NCI-H510A treated with DMSO at 0.1 percent for 48 hours (cell line): ENCODE results near the gene RBMS3.
"Not testable (repeated sequence)": the region's sequence is repeated elsewhere in the genome, so short reads cannot be mapped to it uniquely, and the experiment has no call there.

Source experiments
- DNase-seq: peaks from one replicate; lab custom pipeline; 2025; lab: John Stamatoyannopoulos, UW

The RBMS3 gene

DNA sequence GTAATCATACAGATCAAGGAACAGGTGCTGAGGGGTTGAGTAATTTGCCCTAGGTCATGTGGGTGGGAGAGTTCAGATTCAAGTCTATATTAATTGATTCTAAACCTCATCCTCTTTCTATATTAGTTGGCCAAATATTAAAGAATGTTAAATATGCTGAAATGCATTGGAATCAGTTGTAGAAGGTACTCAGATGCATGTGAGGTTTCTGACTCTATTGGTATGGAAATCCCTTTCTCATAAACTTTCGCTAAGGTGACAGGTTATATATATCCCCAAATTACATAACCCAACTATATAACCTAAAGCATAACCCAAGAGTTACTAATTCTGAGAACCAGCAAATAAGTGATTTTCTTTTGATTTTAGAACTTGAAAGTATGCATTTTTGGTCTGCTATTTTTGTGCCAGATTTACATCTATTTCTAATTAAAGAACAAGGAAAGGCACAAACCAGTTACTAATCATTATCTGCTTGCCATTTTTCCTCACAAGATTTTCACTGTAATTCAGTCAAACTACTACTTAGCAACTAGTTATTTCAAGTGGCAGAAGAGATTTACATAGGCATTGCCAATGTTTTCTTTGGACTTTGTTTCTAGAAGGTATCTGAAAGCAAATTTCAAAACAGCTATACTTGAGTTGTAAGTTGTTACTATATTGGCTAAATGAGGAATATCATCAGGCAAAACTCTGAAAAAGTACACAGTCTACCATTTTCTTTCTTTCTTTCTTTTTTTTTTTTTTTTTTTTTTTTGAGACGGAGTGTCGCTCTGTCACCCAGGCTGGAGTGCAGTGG lies 201.3 kb downstream of the RBMS3 start:
- DNase-seq: no peak

DNA sequence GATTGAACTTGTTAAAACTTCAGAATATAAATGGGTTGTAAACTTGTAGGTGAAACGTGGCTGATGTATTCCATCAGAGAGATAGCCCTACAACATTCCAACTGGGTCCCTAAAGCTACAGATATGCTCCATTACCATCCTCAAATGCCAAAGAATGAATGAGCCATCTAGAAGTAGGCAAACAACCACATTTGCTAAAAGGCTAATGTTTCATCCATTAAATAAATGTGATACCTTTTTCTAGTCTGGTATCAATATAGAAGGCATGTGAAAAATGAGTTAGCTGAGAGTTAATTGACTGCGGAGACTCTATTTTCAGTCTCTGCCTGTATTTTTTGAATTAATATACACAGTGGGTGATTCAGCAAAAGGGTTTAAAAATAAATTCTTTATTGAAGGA lies 203.8 kb downstream of the RBMS3 start:
- DNase-seq: no peak

DNA sequence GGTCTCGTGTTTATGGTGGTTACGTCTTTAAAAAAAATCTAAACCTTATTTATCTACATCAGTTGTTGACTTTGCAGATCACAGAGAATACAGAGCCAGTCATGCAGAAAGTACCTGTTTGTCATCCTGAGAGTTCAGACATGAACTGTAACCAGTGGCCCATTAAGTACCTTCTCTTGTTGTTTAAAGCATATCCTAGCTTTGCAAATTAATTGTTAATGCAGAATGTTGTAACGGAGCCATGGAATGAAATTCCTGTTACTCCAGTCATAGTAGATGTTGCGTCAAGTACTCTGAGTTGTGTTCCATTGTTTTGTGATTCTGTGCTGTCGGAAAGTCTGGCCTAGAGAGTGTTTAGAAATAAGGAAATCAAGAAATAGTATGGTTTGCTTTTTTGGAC lies 205.2 kb downstream of the RBMS3 start:
- peak; percentile 73 for DNase-seq

DNA sequence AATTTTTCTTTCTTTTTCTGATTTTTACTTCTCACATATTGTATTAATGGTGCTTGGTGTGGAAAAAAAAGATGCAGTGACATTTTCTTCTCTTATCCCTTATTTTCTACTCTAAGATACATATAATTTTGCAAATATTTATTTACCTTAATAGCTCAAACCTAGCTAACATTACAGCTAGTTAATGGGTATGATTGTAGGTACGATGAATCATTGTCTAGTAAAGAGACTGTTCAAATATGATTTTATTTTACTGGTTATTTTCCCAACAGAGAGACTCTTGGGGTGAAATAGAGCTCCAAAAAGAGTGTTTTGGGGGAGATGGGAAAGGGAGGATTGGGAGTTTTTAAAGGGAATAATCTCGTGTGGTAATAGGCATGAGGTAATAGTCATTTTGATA lies 206.0 kb downstream of the RBMS3 start:
- DNase-seq: no peak

DNA sequence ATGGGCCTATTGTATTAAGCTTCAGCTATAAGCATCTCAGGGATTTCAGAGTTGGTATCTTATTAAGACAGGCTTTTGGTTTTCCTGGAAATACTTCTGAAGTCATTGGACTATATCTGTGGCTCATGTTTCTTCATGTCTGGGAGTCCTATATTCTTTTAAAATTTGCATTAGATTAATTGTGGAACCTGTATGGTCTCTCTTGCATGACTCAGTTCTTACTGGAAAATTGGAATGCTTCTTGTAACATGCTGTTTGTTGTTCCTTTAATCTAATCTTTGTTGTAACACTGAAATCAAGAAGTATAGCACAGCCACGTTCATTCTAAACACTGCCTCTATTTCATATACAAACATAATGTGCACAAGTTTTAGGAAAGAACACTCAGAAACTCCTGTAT lies 208.1 kb downstream of the RBMS3 start:
- DNase-seq: no peak

DNA sequence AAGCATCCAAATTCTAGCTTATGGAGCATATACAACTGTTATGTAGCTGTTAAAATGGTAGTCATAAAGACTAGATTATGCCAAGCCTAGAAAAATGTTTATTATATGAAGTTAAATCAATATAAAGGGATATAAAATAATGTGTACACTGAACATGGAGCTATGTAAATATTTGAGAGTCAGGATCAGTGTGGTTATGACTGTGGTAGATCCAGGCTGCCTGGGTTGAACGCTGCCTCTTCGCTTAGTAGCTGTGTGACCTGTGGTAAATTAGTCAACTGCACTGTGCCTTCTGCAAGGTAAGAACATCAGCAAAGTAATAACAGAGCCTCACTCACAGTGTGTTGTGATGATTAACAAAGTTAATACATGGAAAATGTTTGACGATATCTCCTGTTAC lies 212.2 kb downstream of the RBMS3 start:
- no peak for DNase-seq

DNA sequence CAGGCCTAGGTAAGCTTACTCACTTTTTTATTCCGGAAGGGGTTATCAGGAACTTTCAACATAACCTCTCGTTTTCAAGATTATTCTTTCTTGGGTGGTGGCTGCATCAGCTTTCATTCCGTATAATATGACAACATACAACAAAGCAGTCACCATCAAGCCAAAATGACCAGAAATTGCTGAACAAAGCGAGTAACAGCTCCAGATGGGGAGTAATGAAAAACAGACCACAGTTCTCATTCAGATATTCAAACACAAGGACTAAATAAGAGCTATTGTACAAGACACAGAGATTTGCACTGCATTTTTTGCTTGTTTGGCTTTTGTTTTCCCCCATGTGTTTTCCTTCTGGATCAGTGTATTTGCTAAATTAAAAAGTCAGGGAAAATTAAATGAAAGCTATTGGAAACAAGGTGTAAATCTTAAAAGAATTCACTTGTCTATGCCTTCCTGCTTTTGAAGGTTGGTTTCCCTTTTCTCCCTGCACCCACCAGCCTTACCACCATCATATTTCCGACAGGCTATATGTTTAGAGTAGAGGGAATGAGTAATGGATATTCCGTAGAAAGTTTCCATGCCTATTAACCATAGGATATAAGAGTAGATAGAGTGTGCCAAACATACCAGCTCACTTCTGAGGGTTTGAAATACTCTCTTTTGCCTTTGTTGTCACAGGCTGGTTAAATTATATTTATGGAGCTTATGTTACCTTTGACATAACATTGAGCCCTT lies 213.6 kb downstream of the RBMS3 start:
- DNase-seq: no peak

DNA sequence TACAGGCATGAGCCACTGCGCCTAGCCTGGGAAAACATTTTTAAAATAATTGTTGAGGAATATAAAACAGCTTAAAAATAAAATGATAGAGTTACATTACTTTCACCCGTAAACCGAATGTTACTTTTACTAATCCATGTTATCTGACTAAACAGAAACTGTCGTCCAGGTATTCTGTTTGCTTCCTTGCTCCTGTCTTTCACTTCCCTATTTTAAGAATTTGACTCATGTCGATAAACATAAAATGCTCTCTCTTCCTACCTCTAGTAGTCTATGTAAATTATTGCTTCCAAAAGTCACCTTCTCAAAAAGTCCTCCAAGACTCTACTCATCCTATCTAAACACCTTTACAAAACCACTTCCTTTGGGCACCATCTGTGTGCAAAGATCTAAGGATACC lies 216.4 kb downstream of the RBMS3 start:
- no peak for DNase-seq

DNA sequence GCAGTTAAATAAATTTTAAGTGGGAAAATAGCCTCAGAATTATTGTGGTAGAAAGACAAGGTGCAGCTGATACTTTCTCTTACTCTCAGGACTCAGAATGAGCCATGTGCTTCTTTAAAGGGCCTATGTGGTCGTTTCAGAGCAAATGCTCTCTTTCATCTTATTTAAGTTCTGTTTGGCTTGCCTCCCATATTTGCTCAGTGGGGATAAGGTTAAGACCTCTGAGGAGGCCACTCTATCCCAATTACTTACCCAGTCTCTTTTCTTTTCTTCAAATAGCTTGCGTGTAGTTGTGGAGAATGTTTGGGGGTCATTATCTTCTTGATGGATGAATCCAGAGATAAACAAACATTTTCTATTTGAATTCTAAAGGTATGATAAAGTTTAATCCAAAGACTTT lies 221.9 kb downstream of the RBMS3 start:
- no peak for DNase-seq

DNA sequence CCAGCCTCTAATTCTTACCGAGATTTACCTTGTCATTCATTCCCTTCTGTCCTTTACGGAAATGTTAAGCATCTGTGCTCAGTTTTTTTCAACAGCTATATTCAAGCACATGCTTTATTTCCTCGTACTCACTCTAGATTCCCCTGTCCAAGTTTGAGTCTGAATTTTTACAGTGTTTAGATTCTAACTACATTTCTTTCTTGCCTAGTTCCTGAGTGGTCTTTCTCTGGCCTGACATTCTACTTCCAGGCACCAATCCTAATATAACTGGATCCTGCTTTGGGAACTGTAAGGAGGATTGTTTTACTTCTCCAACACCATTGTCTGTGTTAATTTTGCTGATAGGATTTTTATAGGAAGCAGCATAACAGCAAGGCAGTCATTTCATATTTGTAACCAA lies 222.4 kb downstream of the RBMS3 start:
- no peak for DNase-seq

DNA sequence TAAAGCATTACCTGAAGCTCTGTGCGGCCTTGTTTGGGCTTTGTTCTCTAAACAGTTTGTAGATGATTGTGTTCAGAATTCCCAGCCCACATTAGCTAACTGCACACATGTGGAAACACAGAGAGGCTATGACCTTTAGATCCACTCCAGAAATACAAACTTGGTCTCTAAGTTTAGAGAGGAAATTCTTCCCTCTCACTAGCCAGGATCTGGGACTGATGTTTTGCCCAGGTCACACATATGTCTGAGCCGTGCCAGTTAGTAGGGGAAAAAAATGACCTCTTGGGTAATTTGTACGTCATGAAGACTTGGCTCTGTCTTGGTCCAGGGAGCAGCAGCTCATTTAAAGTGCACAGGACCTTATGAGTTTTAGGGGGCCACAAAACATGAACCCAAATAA lies 223.1 kb downstream of the RBMS3 start:
- DNase-seq: no peak

DNA sequence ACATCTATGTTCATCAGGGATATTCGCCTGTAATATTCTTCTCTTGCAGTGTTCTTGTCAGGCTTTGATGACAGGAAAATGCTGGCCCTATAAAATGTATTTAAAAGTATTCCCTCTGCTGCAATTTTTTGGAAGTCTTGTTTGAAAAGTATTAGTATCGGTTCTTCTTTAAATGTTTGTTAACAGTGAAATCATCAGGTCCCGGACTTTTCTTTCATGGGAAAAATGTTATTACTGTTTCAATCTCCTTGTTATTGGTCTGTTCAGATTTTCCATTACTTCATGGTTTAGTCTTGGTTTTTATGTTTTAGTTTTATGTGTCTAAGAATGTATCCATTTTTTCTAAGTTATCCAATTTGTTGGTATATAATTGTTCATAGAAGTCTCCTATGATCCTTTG lies 225.6 kb downstream of the RBMS3 start:
- DNase-seq: no peak

DNA sequence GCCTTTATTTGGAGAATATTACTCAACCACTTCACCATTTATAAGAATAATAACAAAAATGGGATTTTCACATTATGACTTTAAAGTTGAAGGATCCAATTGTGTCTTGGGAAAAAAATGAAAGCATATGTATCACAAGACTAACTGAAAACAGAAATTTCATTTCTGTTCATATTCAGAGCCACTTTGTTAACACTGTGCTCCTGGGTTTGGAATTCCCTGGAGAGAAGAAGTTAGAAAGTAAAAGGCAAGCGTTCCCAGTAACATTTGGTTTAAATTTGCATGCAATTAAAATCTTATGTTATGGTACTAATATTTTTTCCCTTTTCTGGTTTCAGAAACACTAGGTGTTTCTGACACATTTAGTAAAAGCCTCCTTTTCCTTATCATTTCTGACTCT lies 230.8 kb downstream of the RBMS3 start:
- no peak for DNase-seq

DNA sequence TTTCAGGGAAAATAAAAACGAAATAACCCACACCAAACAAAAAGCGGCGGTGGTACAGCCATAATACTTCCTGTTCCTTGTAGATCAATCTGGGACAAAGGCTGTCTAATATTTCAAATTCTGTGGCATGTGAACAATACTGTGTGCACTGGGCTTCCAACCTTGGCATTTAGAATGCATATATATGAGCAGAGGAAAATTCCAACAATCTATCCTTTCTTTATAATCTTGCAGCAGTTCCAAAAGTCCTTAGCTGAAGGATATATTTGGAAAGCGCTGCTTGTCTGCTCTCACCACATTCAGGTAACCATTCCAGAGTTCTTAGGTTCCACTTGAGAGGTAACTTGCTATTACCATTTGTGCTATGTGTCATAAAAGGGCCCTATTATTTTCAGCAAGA lies 231.8 kb downstream of the RBMS3 start:
- no peak for DNase-seq

DNA sequence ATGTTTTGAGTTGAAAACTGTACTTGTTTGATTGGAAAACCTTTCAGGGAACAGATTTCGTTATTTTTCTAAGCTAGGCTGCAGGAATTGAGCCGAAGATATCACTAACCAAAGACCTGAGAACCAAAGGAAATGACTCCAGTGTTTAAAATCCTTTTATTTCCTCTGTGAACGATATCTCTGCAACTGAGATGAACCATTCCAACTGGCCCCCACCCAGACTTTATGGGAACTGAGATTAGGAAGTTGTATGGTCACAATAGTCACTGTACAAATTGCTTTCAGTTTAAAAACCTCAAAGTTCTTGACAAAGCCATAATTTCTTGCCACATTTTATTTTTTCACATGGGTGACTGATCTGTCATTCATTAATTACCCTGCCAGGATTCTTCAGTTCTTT lies 232.4 kb downstream of the RBMS3 start:
- no peak for DNase-seq

DNA sequence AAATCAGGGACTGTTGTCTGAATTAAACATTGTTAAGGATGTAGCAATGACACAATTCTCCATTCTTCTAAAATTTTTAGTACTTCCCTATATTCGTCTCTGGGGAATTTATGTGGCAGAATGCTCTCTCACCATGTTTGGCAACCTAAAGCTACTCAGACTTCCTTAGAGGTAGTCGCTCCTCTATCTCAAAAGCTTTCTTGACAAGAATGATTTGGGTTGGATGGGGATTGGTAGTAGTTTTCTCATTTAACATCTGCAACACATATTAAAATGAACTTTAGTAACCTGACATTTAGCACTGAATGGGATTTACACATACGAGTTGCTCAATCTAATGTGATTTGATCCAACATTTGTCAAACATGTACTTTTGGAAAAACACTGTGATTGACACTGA lies 233.3 kb downstream of the RBMS3 start:
- no peak for DNase-seq

DNA sequence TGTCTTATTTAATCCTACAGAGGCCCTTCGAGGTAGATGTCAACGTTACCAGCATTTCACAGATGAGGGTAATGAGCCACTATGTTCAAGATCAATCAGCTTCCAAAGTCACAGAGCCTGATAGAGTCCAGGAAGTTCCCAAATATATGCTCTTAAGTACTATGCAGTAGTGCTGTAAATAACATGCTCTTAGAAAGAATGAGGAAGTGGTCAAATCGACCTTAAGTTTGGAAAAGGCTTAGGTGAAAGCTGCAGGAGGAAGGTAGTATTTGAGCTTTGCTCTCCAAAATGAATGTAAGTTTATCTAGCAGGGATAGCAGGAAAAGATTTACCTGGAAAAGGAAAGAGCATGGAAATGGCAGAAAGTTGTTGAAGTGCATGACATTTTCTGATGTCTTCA lies 234.0 kb downstream of the RBMS3 start:
- DNase-seq: no peak

DNA sequence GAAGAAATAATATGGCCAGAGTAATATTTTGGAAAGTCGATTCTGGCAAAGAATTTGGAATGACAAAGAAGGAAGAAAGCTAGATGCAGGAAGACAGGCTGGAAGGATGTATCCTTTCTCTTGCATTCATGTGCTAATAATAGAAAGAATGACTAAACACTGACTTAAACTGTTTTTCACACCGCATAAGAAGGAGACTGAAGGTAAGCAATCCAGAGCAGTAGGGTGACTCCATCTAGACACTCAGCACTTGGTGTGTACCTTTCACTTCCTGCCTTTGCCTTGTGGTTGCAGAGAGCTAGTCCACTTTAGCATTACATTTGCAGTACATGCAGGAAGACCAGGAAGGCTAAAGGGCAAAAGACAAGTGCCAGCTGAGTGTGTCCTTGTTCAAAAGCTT lies 234.6 kb downstream of the RBMS3 start:
- DNase-seq: peak; percentile 2

DNA sequence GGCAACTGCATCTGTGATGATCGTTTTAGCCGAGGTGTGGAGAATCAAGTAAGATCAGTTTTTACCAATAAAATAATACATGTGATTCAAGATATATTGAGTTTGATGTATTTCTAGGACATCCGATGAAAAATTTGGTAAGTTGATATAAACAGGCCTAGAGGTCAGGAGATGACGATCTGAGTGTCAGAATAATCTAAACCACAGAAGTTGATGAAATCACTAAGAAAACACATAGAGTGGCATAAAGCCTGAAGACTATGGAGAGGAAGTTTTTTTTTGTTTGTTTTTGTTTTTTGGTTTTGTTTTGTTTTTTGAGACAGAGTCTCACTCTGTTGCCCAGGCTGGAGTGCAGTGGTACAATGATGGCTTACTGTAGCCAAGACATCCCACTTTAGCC lies 235.3 kb downstream of the RBMS3 start:
- DNase-seq: no peak

DNA sequence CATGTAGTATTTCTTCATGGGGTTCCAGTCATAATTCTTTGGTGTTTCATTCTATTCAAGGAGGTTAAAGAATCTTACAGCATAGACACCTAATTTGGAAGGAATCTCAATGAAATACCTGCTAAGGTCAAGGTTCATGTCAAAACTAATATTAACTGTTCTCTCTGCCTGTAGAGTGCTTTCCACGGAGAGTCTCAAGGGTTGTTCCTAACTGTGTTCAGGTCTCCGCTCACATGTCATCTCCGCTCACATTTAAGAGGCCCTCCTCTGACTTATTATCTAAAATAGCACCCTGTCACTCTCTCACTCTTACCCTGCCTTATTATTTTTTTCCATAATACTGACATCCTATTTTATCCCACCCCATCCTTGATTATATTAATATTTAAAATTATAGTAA lies 239.9 kb downstream of the RBMS3 start:
- no peak for DNase-seq

DNA sequence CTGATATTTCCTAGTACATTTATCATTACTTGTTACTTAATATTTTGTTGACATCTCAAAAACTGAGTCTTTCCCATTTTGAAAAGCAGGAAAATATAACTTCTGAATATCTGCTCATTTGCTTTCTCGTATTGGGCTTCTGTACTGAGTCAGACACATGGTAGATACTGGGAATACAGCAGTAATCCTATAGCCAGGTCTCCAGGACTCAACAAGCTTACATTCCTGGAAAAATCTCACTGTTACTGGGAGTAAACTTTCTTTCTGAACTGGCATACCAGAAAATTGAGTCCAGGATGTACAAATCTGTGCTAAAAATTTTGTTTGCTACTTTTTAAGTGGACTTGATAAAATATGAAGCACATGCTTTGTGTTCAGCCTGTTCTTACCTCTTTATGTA lies 240.4 kb downstream of the RBMS3 start:
- DNase-seq: no peak

DNA sequence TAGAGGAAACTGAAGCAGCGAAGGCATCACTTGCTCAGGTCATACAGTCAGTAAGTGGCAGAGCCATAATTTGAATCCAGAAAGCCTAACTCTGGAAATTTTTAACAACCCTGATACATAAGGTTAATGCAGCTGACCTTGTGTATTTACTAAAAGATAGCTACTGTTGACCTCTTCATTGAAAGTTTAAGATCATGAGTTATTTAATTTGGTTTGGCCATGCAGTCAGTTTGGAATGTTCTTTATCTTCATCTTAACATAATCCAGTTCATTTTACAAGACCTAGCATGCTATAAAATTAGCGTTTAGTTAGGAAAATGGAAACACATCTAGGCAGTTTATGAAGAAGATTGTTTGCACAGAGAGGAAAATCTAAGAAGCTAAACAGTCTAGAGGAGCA lies 240.9 kb downstream of the RBMS3 start:
- DNase-seq: no peak

DNA sequence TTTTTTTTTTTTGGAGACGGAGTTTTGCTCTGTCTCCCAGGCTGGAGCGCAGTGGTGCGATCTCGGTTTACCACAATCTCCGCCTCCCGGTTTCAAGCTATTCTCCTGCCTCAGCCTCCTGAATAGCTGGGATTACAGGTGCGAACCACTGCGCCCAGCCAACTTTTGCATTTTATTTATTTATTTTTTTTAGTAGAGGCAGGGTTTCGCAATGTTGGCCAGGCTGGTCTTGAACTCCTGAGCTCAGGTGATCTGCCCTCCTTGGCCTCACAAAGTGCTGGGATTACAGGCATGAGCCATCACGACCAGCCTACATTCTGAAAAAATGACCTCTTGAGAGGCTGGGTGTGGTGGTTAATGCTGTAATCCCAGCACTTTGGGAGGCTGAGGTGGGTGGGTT lies 243.6 kb downstream of the RBMS3 start:
- DNase-seq: not testable (repeated sequence)
